GM23338 (cell line): ENCODE results near the gene FHL2. TPM values are rescaled to one million over a fixed set of nuclear protein-coding genes. Genes with fewer than 3 reads are reported as not detected.
A peak's percentile ranks its signal among the peaks of the same experiment; 100 is the strongest.

Experiments
- ATAC-seq: fragments of 200-7000 bp; cut with Tn5 transposase; 3 replicates; pipeline ENCODE4 v1.9.1; 2020
- DNase-seq: peaks from one replicate; pipeline ENCODE4 v3.0.0-alpha.2; 2015; ENCODE audit warnings: low spot score
- H2AFZ ChIP-seq: fragments of 200-600 bp; sonication (generic); 2 replicates; pipeline ENCODE4 v1.8.0; 2016; ENCODE audit warnings: antibody characterized with exemption, mild to moderate bottlenecking, moderate library complexity
- H3F3A ChIP-seq: fragments of 200-600 bp; sonication (generic); replicated peaks from 2 replicates; pipeline ENCODE4 v1.8.0; 2017; ENCODE audit warnings: antibody characterized with exemption, mixed run types, low read depth
- H3K27ac ChIP-seq: fragments of 200-600 bp; sonication (generic); 2 replicates; pipeline ENCODE4 v1.6.1; 2016; ENCODE audit warnings: low read depth
- H3K27me3 ChIP-seq: fragments of 200-600 bp; sonication (generic); 2 replicates; pipeline ENCODE4 v1.8.0; 2016; ENCODE audit warnings: mild to moderate bottlenecking, mixed run types, moderate library complexity; ENCODE audit not compliant: insufficient read depth
- H3K36me3 ChIP-seq: fragments of 200-600 bp; sonication (generic); 2 replicates; pipeline ENCODE4 v1.8.0; 2016; ENCODE audit warnings: mild to moderate bottlenecking; ENCODE audit not compliant: insufficient read depth
- H3K4me1 ChIP-seq: fragments of 200-600 bp; sonication (generic); 2 replicates; pipeline ENCODE4 v1.8.0; 2016; ENCODE audit warnings: mild to moderate bottlenecking, moderate library complexity; ENCODE audit not compliant: insufficient read depth
- H3K4me2 ChIP-seq: fragments of 200-600 bp; sonication (generic); 2 replicates; pipeline ENCODE4 v1.7.1; 2017; ENCODE audit warnings: mixed run types
- H3K4me3 ChIP-seq: fragments of 200-600 bp; sonication (generic); 2 replicates; pipeline ENCODE4 v1.6.1; 2016; ENCODE audit warnings: mixed run types
- H3K79me2 ChIP-seq: fragments of 200-600 bp; sonication (generic); replicated peaks from 2 replicates; pipeline ENCODE4 v1.8.0; 2017; ENCODE audit warnings: mild to moderate bottlenecking; ENCODE audit not compliant: insufficient read depth
- H3K9me2 ChIP-seq: fragments of 200-600 bp; sonication (generic); 2 replicates; pipeline ENCODE4 v1.8.0; 2017; ENCODE audit not compliant: insufficient read depth
- H4K20me1 ChIP-seq: fragments of 200-600 bp; sonication (generic); replicated peaks from 2 replicates; pipeline ENCODE4 v1.8.0; 2017; ENCODE audit warnings: mild to moderate bottlenecking; ENCODE audit not compliant: insufficient read depth
- H3K27ac Mint-ChIP-seq: 2 replicates; pipeline ENCODE4 v1.8.0; 2020; ENCODE audit warnings: inconsistent platforms, mild to moderate bottlenecking, moderate library complexity, mixed read lengths
- H3K27me3 Mint-ChIP-seq: 3 replicates; pipeline ENCODE4 v1.8.0; 2022; ENCODE audit warnings: low read depth, mild to moderate bottlenecking, moderate library complexity, mixed read lengths, inconsistent platforms; ENCODE audit not compliant: insufficient read depth, poor library complexity
- H3K36me3 Mint-ChIP-seq: 3 replicates; pipeline ENCODE4 v1.8.0; 2021; ENCODE audit warnings: low read depth, mild to moderate bottlenecking, inconsistent platforms, moderate library complexity, mixed read lengths
- H3K4me1 Mint-ChIP-seq: 3 replicates; pipeline ENCODE4 v1.8.0; 2020; ENCODE audit warnings: mild to moderate bottlenecking, inconsistent platforms, mixed read lengths
- H3K4me3 Mint-ChIP-seq: 3 replicates; pipeline ENCODE4 v1.8.0; 2021; ENCODE audit warnings: moderate library complexity, mild to moderate bottlenecking, inconsistent platforms, mixed read lengths
- H3K9me3 Mint-ChIP-seq: 3 replicates; pipeline ENCODE4 v1.8.0; 2020; ENCODE audit warnings: moderate library complexity, mild to moderate bottlenecking, inconsistent platforms, mixed read lengths
- ETS1 ChIP-seq: IDR thresholded peaks from 2 replicates; pipeline ENCODE4 v1.6.1; 2016; ENCODE audit warnings: antibody characterized with exemption
- EZH2 ChIP-seq: fragments of 200-600 bp; sonication (generic); IDR thresholded peaks from one replicate; pipeline ENCODE4 v1.8.0; 2017; ENCODE audit warnings: antibody characterized with exemption, mild to moderate bottlenecking, low read depth; ENCODE audit not compliant: unreplicated experiment
- JUNB ChIP-seq: IDR thresholded peaks from one replicate; pipeline ENCODE4 v1.6.1; 2016; ENCODE audit warnings: antibody characterized with exemption; ENCODE audit not compliant: unreplicated experiment
- NANOG ChIP-seq: IDR thresholded peaks from 2 replicates; pipeline ENCODE4 v1.6.1; 2016; ENCODE audit warnings: antibody characterized with exemption, borderline replicate concordance
- POLR2AphosphoS5 ChIP-seq: IDR thresholded peaks from 2 replicates; pipeline ENCODE4 v1.6.1; 2016; ENCODE audit warnings: antibody characterized with exemption, low read depth
- ZNF114 ChIP-seq: fragments of 250-450 bp; sonication (Bioruptor Pico); IDR thresholded peaks from 2 replicates; pipeline ENCODE4 v1.5.0; 2020; ENCODE audit warnings: mild to moderate bottlenecking, moderate library complexity
- ZNF331 ChIP-seq: fragments of 250-450 bp; sonication (Bioruptor Pico); IDR thresholded peaks from 2 replicates; pipeline ENCODE4 v1.5.0; 2020; ENCODE audit warnings: low read depth, mild to moderate bottlenecking, moderate library complexity
- ZNF462 ChIP-seq: fragments of 250-450 bp; sonication (Bioruptor Pico); IDR thresholded peaks from 2 replicates; pipeline ENCODE4 v1.5.0; 2020; ENCODE audit warnings: mild to moderate bottlenecking, moderate library complexity
- polyA plus RNA-seq: library from polyadenylated mRNA; unstranded; fragments of >200 nt; fragmentation: Nextera tagmentation; extraction: Ambion mirVana; gene quantifications from 2 replicates; pipeline ENCODE4 v1.2.1, GENCODE V29; 2016
- total RNA-seq: library from RNA; depleted of rRNA; stranded (reverse); fragments of >200 nt; shearing (Covaris generic); gene quantifications from 2 replicates; pipeline ENCODE4 v1.2.3, GENCODE V29; 2014
- TF ChIP-seq, protein P1 (sequence below): IDR thresholded peaks from one replicate; pipeline ENCODE4 v1.6.1; 2018; ENCODE audit warnings: antibody characterized with exemption; ENCODE audit not compliant: unreplicated experiment

Gene FHL2
- total and polyA plus RNA-seq, 2 experiments from 2014 or later = 29.0 to 30.9 TPM

- Mint-ChIP-seq H3K27ac (no peak overlapping the region), H3K36me3 (no peaks in the 10 kb centered on the region), H3K27me3 (no peaks in the 10 kb centered on the region), H3K4me1 (peaks cover 19% of the 10 kb centered on the region), H3K4me3 (no peak overlapping the region), H3K9me3 (no peaks in the 10 kb centered on the region)
- H2AFZ ChIP-seq = peak overlapping the region; percentile 47; the same call in 1 of the 2 replicates
- H3K4me1 ChIP-seq = 0 out of 2 replicates have a peak, but pooled peaks cover 4% of the 10 kb centered on the region
- H3K79me2 ChIP-seq = no peaks in the 10 kb centered on the region
- H3K27me3 ChIP-seq = no peaks in the 10 kb centered on the region
- H3K36me3 ChIP-seq = no peaks in the 10 kb centered on the region
- H3K4me2 ChIP-seq = no peak overlapping the region
- H3K27ac ChIP-seq = no peak overlapping the region
- H3K9me2 ChIP-seq = no peaks in the 10 kb centered on the region
- TF ChIP-seq ZNF331 (CRISPR knock-in tag) = no peak
- no peak for TF ChIP-seq EZH2
- no peak for TF ChIP-seq JUNB
- no peak for TF ChIP-seq ZNF114 (CRISPR knock-in tag)
- TF ChIP-seq ZNF462 (CRISPR knock-in tag) = no peak
- TF ChIP-seq POLR2AphosphoS5 = no peak
- no peak for TF ChIP-seq ETS1
- TF ChIP-seq, protein P1, sequence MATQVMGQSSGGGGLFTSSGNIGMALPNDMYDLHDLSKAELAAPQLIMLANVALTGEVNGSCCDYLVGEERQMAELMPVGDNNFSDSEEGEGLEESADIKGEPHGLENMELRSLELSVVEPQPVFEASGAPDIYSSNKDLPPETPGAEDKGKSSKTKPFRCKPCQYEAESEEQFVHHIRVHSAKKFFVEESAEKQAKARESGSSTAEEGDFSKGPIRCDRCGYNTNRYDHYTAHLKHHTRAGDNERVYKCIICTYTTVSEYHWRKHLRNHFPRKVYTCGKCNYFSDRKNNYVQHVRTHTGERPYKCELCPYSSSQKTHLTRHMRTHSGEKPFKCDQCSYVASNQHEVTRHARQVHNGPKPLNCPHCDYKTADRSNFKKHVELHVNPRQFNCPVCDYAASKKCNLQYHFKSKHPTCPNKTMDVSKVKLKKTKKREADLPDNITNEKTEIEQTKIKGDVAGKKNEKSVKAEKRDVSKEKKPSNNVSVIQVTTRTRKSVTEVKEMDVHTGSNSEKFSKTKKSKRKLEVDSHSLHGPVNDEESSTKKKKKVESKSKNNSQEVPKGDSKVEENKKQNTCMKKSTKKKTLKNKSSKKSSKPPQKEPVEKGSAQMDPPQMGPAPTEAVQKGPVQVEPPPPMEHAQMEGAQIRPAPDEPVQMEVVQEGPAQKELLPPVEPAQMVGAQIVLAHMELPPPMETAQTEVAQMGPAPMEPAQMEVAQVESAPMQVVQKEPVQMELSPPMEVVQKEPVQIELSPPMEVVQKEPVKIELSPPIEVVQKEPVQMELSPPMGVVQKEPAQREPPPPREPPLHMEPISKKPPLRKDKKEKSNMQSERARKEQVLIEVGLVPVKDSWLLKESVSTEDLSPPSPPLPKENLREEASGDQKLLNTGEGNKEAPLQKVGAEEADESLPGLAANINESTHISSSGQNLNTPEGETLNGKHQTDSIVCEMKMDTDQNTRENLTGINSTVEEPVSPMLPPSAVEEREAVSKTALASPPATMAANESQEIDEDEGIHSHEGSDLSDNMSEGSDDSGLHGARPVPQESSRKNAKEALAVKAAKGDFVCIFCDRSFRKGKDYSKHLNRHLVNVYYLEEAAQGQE = no peak
- no peak for TF ChIP-seq NANOG
- no peak overlapping the region for H3K4me3 ChIP-seq
- H3F3A ChIP-seq = no peaks in the 10 kb centered on the region
- H4K20me1 ChIP-seq = no peaks in the 10 kb centered on the region
- ATAC-seq (no peak), DNase-seq (no peak)
These were observed 40.3 kb upstream of the FHL2 start for GRCh38 chr2:105439141-105439540.
